ENCODE data around the gene MAP3K4.

MAP3K4 gene

DNA sequence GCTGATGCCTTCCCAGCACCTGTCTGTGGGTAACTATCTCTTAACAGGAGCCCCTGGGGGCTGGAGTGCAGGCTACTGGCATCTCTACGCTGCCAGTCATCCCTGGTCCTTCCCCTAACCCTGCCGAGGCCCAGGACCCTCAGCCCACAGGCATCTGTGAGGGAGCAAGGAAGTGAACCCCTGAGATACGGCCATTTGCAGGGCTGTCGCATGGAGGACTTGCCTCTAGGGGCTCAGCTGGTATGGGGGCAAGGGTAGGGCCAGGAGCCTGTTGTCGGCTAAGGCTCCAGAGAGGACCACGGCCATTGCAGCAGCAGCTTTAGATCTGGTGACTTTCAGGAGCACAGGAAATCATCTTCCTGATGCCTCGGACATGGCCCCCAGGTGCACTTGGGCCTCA lies 49.7 kb downstream of the MAP3K4 start:
- DNase-seq (ENCODE audit: low spot score): no peak

DNA sequence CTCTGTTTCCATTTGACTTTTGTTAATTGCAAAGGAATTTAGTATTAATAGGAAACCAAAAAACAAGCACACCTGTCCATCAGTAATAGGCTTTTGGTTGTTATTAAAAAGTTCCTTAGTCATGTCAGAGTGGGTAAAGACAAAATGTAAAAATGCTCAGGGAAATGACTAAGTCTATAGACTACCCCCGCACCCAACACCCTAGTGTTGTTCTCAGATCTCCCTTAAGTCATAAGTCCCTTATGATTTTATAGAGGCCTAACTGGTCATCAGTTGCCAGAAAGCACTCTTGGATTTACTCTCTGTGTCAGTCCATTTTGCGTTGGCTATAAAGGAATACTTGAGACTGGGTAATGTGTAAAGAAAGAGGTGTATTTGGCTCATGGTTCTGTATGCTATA lies 52.8 kb downstream of the MAP3K4 start:
- no peak for DNase-seq (ENCODE audit: low spot score)

DNA sequence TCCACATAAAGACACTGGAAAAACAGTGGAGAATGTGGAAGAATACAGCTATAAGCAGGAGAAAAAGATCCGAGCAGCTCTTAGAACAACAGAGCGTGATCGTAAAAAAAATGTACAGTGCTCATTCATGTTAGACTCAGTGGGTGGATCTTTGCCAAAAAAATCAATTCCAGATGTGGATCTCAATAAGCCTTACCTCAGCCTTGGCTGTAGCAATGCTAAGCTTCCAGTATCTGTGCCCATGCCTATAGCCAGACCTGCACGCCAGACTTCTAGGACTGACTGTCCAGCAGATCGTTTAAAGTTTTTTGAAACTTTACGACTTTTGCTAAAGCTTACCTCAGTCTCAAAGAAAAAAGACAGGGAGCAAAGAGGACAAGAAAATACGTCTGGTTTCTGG lies 57.1 kb downstream of the MAP3K4 start:
- peak; percentile 63 for DNase-seq (ENCODE audit: low spot score)

DNA sequence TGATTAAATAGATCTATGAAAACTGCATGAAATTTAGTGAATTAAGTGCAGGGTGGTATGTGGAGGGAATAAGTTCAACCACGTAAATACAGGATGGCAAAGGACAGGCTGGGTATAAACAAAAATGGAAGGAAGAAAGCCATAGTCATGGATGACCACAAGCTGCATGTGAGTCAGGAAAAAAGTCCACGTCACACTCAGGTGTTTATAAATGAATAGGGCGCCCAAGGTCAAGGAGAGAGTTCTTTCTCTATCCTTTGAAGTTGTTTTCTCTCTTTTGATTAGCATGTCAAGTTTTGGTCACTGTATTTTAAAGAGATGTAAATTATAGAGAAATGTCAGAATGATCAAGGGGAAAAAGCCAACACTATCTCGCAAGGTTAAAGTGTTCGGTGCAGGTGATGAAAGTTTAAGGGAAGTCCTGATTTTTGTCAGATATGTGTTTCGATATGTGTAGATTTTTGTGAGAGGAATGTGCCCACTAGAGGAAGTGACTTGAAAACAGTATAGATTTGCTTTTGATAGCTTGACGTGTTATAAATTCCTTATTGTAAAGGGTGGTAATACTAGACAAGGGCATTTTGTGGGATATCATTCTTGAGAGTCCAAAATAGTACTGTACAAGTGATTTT lies 58.7 kb downstream of the MAP3K4 start:
- no peak for DNase-seq (ENCODE audit: low spot score)

DNA sequence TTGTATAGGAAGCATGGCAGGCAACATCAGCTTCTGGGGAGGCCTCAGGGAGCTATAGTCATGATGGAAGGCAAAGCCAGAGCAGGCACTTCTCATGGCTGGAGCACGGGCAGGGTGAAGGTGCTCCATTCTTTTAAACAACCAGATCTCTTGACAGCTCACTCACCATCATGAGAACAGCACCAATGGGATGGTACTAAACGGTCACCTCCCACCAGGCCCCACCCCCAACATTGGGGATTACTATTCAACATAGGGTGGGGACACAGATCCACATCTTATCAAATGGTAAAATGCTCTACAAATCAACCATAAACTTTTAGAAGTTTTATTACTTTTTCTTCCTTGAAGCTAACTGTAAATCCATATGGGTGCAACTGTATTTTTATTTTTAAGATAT lies 61.5 kb downstream of the MAP3K4 start:
- no peak for DNase-seq (ENCODE audit: low spot score)

DNA sequence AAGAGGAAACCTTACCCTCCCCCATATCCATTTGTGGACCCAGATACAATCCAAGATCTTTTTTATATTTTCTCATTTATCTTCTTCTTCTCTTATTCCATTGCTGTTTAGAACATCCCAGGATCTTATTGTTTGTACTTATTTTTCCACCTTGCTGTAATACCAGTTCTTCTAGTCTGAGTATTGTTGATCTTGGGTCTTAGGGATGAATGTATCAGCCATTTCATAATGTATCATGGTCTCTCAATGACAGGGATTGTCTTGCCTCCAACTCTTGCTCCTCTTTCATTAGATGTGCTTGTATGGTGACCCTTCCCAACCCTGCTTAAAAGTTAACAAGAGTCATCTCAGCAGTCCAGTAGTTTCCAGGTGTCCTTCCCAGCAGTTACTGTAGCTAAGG lies 63.3 kb downstream of the MAP3K4 start:
- no peak for DNase-seq (ENCODE audit: low spot score)

DNA sequence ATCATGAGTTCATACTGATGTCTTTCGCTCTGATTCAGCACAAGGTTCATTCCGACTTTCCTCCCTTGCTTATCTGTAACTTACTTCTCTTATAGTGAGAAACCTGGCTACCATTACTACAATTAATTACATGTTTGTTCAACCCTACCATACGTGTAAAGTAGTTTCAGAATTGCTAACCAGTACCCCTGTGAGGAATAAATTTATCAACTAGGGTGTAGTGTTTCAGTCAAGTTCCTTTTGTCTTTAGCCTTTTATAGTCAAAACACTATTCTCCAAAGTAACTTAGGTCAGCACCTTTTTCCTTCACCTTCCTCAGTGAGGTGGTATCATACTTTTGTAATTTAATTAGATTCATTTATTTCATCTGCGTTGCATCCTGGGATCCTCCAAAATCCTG lies 64.9 kb downstream of the MAP3K4 start:
- no peak for DNase-seq (ENCODE audit: low spot score)

DNA sequence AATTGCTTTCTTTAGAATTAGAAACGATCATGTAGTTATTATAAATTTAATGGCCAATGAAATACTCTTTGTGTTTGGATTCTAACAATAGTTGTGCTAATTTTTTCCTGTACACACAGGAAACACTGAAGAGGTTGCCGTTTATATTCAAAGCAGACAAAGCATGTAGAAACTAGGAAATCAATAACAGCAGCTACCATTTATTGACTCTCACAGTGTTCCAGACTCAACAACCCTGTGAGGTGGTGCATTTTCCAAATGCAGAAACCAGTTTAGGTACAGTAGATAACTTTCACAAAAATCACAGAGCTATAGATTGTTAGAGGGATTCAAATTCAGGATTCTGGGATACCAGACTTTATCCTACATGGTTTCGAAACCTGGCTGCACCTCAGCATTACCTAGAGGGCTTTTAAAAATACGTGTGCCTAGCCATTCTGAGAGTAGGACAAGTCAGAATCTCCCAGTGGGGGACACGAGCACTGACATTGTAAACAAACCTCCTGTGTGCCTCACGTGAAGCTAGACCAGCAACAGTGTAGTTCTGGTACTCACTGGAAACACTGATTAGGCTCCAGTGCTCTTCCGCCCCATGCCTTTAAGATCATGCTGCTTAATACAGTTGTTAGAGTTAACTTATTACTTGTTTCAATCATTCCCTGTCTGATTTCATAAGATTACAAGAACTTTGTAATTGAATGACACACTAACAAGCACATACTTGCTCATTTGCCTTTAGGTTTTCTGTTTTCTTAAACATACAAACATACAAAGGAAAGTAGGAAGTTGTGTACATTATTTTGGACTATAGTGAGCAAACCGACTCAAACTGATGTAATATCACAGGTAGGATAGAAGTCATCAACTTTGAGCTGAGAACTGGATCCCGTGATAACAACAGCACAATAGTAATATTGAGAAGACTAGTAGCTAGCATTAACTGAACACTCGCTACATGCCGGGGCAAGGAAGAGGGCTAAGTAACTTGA lies 65.8 kb downstream of the MAP3K4 start:
- no peak for DNase-seq (ENCODE audit: low spot score)

DNA sequence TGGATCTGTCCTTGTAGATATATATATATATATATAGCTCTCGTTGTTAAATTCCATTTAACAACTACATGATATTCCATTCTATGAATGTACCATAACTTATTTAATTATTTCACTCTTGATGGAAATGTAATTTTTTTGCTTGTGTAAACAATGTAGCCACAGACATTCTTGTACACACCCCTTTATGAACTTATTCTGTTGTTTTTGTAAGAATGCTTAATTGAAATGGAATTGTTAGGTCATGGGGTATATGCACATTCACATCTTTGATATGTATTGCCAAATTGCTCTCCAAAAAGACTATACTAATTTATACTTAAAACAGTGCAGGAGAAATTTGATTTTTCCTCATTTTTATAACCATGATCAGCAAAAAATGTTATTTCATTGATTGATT lies 67.2 kb downstream of the MAP3K4 start:
- DNase-seq (ENCODE audit: low spot score): no peak

DNA sequence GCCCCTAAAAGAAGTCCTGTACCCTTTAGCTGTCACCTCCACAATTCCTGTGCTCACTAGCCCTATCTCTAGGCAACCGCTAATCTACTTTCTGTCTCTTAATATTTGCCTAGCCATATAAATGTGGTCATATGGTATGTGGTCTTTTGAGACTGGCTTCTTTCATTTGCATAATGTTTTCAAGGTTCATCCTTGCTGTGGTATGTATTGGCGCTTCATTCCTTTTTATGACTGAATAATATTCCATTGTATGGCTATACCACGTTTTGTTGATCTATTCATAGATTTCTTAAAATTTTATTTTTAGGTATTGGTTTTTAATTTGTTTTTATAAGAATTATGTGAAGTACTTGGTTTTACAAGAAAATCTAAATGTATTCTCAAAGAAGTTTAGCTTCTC lies 70.0 kb downstream of the MAP3K4 start:
- no peak for DNase-seq (ENCODE audit: low spot score)

DNA sequence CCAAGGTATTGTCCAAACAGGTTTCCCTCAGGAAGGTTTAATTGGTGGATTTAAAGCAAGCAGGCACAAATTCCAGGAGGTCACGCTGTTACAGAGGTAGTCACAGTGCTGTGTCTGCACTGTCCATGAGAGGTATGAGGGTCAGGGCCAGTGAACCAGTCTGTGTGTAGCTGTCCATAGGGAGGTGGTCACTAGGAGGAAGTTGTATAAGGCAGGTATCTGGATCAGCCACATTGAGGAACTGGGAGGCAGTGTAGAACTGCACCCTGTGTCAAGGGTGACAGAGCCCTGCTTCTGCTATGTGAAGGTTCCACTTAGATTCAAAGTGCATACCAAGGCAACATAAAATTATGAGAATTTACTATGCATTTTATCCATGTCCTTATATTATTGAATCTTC lies 73.3 kb downstream of the MAP3K4 start:
- no peak for DNase-seq (ENCODE audit: low spot score)

DNA sequence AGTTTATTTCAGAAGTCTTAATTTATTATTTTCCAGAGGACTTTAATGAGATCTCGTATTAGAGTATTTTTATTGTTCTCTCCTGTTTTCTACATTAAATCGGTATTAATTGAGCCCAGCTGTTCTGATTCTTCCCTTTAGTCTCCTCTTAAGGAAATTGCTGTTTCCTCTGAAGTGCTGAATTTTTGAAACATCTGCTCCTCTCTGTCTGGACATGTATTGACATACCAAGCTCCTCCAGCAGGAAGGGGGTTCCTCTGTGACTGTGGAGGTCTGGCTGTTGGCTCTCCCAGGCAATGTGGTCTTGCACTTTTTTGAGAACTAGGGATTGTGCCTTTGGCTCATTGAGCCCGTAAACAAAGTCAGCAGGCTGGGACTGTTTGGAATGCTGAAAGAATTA lies 74.9 kb downstream of the MAP3K4 start:
- DNase-seq (ENCODE audit: low spot score): peak; percentile 21

DNA sequence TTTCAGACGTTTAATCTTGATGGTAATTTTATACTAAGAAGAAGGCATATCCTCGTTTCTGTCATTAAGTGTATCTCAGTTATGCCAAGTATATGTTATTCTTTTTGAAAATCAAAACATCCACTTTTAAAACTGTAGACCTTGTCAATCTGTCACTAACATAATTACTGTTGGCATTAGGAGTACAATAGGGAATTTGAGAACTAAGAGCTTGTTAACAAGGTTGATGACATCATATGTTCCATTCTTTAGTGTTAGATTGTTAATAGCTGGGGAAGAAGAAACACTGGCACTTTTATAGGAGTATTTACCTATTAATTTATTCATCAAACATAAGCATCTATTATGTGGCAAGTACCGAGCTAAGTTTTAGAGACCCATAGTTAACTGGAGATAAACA lies 76.2 kb downstream of the MAP3K4 start:
- no peak for DNase-seq (ENCODE audit: low spot score)

DNA sequence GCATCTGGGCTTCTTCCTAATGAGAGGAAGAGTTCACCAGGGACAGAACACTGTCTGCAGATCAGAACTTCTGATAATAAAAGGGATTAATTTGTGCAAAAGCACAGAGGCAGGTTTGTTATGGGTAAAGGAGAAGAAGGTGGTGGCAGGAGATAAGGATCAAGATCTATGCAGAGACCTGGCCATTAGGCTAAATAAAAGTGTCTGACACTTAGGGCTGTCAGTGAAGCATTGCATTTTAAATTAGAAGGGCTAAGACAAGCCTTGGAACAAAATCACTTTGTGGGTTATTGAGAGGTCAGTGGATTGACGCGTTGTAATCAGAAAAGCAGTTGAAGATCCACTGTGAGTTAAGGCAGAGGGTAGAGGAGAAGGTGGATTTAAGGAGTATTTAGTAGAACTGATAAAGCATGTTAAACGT lies 76.8 kb downstream of the MAP3K4 start:
- DNase-seq (ENCODE audit: low spot score): no peak

DNA sequence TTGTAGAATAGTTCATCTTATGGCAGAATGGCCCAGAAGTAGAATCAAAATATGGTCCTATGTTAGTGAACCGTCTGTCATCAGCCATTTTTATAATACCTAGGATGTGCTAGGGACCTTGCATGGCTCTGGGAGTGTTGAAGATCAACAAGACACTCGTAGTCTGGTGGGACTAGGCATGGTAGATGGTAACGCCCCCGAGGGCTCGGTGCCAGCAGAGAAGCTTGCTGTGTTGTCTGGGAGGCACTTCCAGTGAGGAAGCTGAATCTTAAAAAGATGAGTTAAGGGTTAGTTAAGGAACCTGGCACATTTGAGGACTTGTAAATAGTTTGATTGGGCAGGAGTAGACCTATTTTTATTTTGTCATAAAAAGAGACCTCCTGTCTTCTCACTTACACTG lies 82.4 kb downstream of the MAP3K4 start:
- no peak for DNase-seq (ENCODE audit: low spot score)

DNA sequence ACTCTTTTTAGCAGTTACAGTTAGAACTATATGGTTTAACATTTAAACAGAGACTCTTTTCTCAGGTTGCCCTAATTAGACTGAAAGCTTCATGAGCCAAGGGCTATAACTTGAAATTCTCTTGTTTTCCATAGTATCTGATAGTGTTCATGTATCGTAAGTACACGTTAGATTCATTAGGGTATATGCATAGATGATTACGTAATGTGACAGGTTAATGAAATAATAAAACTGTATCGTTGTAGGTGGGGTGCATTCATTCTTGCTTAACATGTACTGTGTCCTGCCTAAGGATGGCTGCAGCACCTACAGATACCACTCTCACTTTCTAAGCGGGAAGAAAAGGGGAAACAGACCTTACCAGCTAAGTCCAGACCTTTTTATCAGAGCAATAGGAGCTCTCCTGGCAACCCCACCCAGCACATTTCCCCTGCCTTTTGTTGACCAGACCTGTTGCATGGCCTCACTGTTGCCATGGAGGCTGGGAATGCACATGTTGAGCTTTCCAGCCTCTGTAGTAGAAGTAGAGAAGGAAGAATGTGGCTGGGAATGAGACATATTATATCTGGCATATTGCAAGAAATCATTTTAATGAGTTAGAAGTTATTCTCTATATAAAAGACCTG lies 83.0 kb downstream of the MAP3K4 start:
- no peak for DNase-seq (ENCODE audit: low spot score)

DNA sequence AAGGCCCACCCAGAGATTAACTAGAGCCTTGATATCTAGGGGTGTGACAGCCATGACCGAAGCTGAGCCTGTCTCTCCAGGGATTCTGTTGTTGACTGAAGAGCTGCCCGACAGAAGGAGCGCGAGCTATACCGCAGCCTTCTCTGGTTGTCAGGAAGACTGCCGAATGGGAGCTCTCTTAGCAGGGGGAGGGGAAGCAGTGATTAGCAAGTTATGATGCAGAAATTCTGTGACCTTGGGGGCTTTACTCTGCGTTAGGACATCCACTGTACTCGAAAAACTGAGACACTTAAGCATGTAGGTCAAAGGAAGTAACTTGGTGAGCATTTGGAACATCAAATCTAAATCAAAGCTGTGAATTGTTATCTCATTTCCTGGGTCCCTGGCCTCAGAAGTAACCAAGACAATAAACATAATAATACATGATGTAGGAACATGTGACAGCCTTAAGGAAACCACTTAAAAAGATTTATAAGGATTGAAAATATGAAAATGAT lies 84.7 kb downstream of the MAP3K4 start:
- DNase-seq (ENCODE audit: low spot score): no peak

DNA sequence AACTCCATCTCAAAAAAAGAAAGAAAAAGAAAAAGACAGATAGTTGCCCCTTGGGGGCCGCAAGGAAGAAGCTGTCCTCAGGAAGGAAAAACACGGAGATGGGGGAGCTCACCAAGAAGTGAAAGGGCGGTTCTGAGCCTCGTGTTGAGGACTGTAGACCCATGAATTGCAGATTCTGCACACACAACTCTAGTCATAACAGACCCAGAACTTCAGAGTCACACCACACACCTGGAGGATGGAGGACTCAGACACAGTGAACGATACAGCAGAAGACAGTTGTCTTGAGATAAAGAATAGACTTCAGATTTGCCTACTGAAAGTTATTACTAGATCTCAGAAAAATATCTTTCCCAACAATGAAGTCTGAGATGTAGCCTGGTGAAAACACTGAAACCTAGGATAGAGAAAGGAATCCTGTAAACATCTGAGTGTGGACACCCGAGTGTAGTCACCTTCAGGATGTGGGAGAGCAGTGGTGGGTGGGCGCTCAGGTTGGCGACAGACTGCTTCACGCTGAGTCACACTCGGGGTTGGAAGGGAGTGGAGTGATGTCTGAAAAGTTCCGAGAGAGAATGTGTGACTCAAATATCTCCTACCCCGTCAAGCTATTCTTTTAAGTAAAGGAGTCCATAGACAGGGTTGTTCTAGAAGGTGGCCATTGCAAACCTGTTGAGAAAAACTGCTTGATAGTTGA lies 88.1 kb downstream of the MAP3K4 start:
- peak; percentile 63 for DNase-seq (ENCODE audit: low spot score)

DNA sequence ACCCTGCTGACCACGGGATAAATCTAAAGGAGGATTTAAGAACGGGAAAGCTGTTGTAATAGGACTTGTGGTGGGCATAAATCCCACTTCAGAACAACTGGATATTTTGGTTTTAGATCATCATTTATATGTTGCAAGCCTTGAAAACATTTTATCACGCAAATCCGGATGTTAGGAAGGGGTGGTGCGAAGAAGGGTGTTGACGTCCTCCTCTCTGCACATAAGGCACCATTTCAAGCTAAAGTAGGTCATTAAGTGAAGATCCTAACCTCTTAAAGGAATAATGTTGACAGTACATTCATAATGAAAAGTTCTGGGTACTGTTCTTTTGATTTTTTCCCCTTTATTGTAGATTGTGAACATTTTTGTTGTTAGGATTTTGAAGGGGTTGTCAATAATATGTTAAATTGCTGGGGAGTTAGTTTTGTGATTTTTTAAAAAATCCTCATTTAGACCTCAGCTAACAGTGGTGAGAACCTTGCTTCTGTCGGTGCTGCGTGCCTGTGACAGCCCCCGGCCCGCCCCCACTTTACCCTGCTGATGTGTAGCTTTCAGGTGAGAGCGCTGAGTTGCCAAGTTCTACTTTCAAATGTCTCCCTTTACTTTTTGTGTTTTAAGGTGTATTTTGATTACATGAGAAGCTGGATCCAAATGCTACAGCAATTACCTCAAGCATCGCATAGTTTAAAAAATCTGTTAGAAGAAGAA lies 88.8 kb downstream of the MAP3K4 start:
- no peak for DNase-seq (ENCODE audit: low spot score)

DNA sequence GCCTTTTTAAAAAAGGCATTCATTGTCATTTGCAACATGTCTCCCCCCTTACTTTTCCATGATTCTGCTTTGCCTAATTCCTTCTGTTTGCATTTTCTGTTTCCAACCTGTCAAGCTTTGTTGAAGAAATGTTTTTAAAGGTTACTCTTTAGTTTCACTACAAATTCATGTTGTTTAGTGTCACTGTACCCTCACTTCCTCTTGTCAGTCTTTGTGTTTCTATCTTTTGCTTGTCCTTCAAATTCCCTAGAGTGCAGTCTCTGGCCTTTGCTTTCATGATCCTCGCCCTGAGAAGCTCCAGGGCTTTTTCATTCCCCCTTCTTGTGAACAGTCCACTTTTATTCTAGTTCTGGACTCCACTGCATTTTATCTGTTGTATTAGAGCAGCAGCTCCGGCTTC lies 90.6 kb downstream of the MAP3K4 start:
- no peak for DNase-seq (ENCODE audit: low spot score)

DNA sequence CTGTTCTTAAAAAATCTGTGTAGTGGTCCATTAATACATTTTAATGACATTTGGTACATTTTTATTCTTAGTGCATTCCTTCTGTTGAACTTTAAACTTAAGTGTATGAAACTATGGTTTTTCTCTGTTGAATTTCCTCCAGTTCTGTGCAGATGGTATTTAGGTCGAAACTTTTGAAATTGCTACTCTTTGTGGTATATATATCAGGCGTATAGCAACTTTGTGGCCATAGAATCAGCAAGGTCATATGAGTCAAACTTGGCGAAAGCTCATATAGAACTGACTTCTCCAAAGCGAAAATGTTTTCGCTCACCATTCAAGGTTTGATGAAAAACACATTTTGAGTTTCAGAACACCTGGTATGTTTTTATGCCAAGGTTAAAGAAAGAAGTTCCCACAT lies 93.7 kb downstream of the MAP3K4 start:
- DNase-seq (ENCODE audit: low spot score): no peak
